Stimulated activated CD8-positive, alpha-beta memory T cell treated with anti-CD3 and anti-CD28 coated beads, Interleukin-12 subunit alpha, Interleukin-12 subunit beta, amount 100 ng/mL, for 24 hours (primary cell): ENCODE results near the gene FOXD4L1.
"Not testable (repeated sequence)": the region's sequence is repeated elsewhere in the genome, so short reads cannot be mapped to it uniquely, and the experiment has no call there.

Experiments used
- DNase-seq: peaks from one replicate; pipeline ENCODE4 v3.0.0-alpha.2; 2020; ENCODE audit errors: extremely low read depth

The FOXD4L1 gene

DNA sequence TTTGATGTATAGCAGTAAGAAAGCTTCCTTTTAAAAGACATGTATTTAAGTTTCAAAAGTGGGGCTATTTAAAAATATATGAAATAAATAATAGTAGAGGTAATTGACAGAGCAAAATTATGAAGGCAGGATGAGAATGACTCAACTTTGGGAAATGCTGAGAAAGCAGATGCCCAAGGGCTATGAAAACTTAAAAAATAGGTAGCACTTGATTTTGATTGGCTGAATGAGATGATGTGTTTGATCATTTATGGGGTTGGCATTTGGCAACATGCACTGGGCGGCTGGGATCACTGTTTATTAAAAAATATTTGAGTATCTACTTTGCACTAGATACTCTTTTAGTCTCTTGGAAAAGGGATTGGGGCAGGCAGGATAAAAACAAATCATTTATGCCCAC is 26.5 kb downstream of the FOXD4L1 start:
- not testable (repeated sequence) for DNase-seq

GRCh38 chr2:113527350-113528045 is 29.0 kb downstream of the FOXD4L1 start:
- DNase-seq: not testable (repeated sequence)

DNA sequence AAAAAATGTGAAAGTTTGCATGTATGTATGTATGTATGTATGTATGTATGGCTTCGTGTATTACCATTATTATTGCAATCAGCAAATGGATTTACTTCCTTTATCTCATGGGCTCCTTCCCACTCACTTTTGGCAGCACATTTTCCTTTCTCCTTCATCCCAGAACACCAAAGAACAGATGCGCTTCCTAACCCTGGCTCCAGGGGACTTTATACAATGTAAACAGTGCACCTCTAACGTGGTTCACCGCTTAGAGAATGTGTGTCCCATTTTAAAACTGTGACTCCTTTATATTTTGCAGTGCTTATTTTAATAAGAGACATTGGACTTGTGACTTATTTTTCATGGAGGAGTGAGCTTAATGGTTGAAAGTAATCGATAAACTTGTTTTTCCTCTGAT is 29.7 kb downstream of the FOXD4L1 start:
- not testable (repeated sequence) for DNase-seq

DNA sequence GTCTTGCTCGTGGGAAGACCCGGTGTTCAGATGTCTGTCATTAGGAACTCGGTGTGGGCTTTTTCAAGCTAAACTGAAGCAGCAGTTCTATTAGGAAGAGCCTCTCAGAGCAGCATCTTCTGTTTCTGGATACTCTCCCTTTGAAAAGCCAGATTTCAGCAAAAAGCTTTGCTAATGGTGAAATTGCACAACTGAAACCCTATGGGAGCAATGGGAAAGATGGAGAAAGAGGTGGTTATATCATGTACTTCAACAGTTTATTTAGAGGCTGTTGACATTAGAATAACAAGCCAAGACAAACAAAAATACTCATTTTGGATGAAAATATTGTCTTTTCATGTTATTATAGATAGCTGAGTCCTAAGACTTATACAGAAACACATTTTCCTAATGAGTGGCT is 30.4 kb downstream of the FOXD4L1 start:
- DNase-seq: not testable (repeated sequence)

GRCh38 chr2:113532991-113533390 is 34.5 kb downstream of the FOXD4L1 start:
- not testable (repeated sequence) for DNase-seq

DNA sequence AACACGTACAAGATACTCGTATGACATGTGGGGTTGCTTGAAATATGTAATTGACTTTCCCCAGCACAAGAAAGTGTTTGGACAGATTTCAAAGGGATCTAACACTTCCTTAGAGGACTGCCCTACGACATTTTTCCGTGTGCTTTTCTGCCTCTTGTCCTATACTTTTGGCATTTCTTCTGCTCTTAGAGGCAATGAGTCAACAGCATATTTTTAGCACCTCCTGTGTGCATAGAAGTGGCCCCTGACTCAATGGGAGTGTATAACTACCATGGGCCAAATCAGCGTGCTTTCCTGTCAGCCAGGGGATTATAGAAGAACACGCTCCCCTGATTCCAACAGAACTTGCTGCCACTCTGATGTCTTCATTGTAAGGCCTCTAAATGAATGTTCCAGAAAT is 38.1 kb downstream of the FOXD4L1 start:
- not testable (repeated sequence) for DNase-seq

DNA sequence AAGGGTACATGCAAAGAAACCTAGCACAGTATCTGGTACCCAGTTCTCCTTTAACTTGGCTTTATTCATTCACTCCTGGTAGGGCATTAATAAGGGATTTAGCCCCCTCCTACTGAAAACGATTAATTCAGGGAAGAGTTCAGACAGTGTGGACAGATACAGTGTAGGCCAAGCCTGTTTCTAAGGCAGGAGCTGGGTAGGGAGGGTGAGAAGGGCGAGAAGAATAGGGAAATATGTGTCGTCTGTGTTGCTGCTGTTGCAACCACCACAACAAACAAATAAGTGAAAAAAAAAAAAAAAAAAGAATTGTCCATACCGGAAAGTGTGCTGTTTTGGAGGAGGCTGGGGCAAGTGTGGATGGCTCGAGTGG is 42.4 kb downstream of the FOXD4L1 start:
- not testable (repeated sequence) for DNase-seq

DNA sequence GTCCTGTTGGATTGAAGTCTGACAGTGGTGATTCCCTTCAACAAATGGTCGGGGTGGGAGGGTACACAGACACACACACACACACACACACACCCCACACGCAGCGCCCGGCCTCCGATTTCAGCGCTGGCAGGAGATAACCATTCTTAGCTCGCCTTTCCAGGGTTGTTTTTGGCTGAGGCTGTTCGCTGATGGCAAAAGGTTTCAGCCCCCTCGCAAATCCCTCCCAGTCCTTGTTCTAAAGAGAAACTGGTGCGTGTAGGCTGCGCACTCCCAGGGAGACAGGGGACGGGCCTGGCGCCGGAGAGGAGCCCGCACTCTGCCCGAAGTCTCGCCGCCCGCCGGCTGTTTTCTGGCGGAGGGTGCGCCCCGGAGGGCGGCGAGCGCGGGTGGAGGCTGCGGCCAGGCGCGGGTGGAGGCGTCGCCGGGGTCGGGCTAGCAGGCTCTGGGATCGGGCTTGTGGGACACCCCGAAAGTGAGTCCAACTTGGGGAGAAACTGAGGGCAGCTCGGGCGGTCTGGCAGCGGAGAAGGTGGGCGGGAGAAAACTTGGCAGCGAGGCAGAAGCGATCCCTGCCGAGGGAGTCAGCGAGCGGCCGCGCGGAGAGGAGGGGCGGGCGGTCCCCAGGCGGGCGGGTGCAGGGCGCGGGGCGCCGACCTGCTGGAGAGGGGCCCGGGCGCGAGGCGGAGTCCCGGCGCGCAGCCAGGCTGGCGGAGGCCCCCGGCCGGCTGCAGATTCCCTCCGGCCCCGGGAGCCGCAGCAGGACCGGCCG is 42.9 kb downstream of the FOXD4L1 start:
- DNase-seq: not testable (repeated sequence)

- DNase-seq: not testable (repeated sequence)
Observed at GRCh38 chr2:113541976-113542485, 43.6 kb downstream of the FOXD4L1 start.

GRCh38 chr2:113542529-113542928 is 44.1 kb downstream of the FOXD4L1 start:
- DNase-seq: not testable (repeated sequence)
